Gastroesophageal sphincter (tissue), 3 donors: ENCODE measurements around the gene NR4A1.

Experiments used
- POLR2A ChIP-seq, 2 donors: fragments of 450-650 bp; IDR thresholded peaks; one replicate each; pipeline ENCODE4 v1.6.1; 2017; ENCODE audit warnings: antibody characterized with exemption in 2 of 2, mild to moderate bottlenecking in 2 of 2, moderate library complexity in 1 of 2
- TF ChIP-seq, protein P1 (sequence below), 4 experiments: fragments of 200-600 bp in 2 of 4; fragments of 450-650 bp in 2 of 4; sonication (generic) in 1 of 4; IDR thresholded peaks; one replicate each; pipeline ENCODE4 v1.5.1; 2017 to 2019; ENCODE audit warnings: antibody characterized with exemption in 4 of 4, mild to moderate bottlenecking in 2 of 4, moderate library complexity in 2 of 4

- TF ChIP-seq, protein P1, sequence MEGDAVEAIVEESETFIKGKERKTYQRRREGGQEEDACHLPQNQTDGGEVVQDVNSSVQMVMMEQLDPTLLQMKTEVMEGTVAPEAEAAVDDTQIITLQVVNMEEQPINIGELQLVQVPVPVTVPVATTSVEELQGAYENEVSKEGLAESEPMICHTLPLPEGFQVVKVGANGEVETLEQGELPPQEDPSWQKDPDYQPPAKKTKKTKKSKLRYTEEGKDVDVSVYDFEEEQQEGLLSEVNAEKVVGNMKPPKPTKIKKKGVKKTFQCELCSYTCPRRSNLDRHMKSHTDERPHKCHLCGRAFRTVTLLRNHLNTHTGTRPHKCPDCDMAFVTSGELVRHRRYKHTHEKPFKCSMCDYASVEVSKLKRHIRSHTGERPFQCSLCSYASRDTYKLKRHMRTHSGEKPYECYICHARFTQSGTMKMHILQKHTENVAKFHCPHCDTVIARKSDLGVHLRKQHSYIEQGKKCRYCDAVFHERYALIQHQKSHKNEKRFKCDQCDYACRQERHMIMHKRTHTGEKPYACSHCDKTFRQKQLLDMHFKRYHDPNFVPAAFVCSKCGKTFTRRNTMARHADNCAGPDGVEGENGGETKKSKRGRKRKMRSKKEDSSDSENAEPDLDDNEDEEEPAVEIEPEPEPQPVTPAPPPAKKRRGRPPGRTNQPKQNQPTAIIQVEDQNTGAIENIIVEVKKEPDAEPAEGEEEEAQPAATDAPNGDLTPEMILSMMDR (IDR thresholded peaks at IDR 0.05): peak in 1 of 4 experiments; percentile 8
- no peak for TF ChIP-seq POLR2A (IDR thresholded peaks at IDR 0.05)
These were observed 9.5 kb upstream of the NR4A1 start for GRCh38 chr12:52041695-52042123.
